Peyer's patch (tissue), 4 donors: ENCODE measurements around the gene MGAT5B.

Experiments used
- POLR2A ChIP-seq, 2 donors: fragments of 450-650 bp; IDR thresholded peaks; one replicate each; pipeline ENCODE4 v1.5.1; 2017; ENCODE audit warnings: antibody characterized with exemption in 2 of 2, mild to moderate bottlenecking in 2 of 2, moderate library complexity in 2 of 2
- TF ChIP-seq, protein P1 (sequence below), 6 experiments: fragments of 450-650 bp in 4 of 6; fragments of 200-600 bp in 2 of 6; sonication (generic) in 1 of 6; IDR thresholded peaks; one replicate each; pipeline ENCODE4 v1.5.1; 2017 to 2019; ENCODE audit warnings: antibody characterized with exemption in 6 of 6, mild to moderate bottlenecking in 3 of 6, moderate library complexity in 1 of 6

- TF ChIP-seq, protein P1, sequence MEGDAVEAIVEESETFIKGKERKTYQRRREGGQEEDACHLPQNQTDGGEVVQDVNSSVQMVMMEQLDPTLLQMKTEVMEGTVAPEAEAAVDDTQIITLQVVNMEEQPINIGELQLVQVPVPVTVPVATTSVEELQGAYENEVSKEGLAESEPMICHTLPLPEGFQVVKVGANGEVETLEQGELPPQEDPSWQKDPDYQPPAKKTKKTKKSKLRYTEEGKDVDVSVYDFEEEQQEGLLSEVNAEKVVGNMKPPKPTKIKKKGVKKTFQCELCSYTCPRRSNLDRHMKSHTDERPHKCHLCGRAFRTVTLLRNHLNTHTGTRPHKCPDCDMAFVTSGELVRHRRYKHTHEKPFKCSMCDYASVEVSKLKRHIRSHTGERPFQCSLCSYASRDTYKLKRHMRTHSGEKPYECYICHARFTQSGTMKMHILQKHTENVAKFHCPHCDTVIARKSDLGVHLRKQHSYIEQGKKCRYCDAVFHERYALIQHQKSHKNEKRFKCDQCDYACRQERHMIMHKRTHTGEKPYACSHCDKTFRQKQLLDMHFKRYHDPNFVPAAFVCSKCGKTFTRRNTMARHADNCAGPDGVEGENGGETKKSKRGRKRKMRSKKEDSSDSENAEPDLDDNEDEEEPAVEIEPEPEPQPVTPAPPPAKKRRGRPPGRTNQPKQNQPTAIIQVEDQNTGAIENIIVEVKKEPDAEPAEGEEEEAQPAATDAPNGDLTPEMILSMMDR (IDR thresholded peaks at IDR 0.05) = no peak
- no peak for TF ChIP-seq POLR2A (IDR thresholded peaks at IDR 0.05)
Observed at GRCh38 chr17:76966486-76967181, 98.4 kb downstream of the MGAT5B start.
